Breast epithelium (tissue), 3 donors: ENCODE data around the gene LY9.

Experiments
- POLR2AphosphoS5 ChIP-seq, 3 donors: sonication (generic); formaldehyde crosslinking; IDR thresholded peaks; one replicate each; pipeline ENCODE4 v1.6.1; 2017; ENCODE audit warnings: antibody characterized with exemption in 3 of 3
- TF ChIP-seq, protein P1 (sequence below), 3 donors: fragments of 450-650 bp; IDR thresholded peaks; one replicate each; pipeline ENCODE4 v1.5.1; 2016 to 2017; ENCODE audit warnings: antibody characterized with exemption in 3 of 3, mild to moderate bottlenecking in 3 of 3, moderate library complexity in 3 of 3

GRCh38 chr1:160800142-160800541, 4.2 kb downstream of the LY9 start:
- TF ChIP-seq, protein P1, sequence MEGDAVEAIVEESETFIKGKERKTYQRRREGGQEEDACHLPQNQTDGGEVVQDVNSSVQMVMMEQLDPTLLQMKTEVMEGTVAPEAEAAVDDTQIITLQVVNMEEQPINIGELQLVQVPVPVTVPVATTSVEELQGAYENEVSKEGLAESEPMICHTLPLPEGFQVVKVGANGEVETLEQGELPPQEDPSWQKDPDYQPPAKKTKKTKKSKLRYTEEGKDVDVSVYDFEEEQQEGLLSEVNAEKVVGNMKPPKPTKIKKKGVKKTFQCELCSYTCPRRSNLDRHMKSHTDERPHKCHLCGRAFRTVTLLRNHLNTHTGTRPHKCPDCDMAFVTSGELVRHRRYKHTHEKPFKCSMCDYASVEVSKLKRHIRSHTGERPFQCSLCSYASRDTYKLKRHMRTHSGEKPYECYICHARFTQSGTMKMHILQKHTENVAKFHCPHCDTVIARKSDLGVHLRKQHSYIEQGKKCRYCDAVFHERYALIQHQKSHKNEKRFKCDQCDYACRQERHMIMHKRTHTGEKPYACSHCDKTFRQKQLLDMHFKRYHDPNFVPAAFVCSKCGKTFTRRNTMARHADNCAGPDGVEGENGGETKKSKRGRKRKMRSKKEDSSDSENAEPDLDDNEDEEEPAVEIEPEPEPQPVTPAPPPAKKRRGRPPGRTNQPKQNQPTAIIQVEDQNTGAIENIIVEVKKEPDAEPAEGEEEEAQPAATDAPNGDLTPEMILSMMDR (IDR thresholded peaks at IDR 0.05), result no peak
- no peak for TF ChIP-seq POLR2AphosphoS5 (IDR thresholded peaks at IDR 0.05)
